ENCODE measurements around the gene RNF223. TPM values are rescaled to one million over a fixed set of nuclear protein-coding genes. Genes with fewer than 3 reads are reported as not detected.

Gene RNF223
- total and polyA plus RNA-seq, 2 of the 8 experiments (the other 6 are each of a cell fraction or from before 2014, with no cell fraction given), result not detected

- TF ChIP-seq TCF12 (IDR thresholded peaks at IDR 0.05; ENCODE audit: low read depth, low read length), result no peak
Measured at GRCh38 chr1:1044455-1045078, 29.5 kb downstream of the RNF223 start (continued).

All from H1 (cell line).